HepG2 (cell line): ENCODE measurements around the gene HDHD3. TPM values are rescaled to one million over a fixed set of nuclear protein-coding genes. Genes with fewer than 3 reads are reported as not detected.

Experiments used
- ATF4 ChIP-seq, 2 experiments: fragments of 450-650 bp in 1 of 2; sonication (generic) in 1 of 2; formaldehyde crosslinking; IDR thresholded peaks; 2 replicates each; pipeline versions ENCODE4 v1.5.0 to v1.8.0; 2020 to 2022; ENCODE audit warnings: mild to moderate bottlenecking in 1 of 2, missing genetic modification reagents in 1 of 2
- DDIT3 ChIP-seq: sonication (generic); formaldehyde crosslinking; IDR thresholded peaks from 2 replicates; pipeline ENCODE4 v1.4.0; 2020; ENCODE audit warnings: mild to moderate bottlenecking, missing genetic modification reagents
- MIER3 ChIP-seq: IDR thresholded peaks from 2 replicates; pipeline ENCODE4 v1.6.1; 2016; ENCODE audit warnings: missing compliant biosample characterization, borderline replicate concordance
- MTA3 ChIP-seq: sonication (generic); formaldehyde crosslinking; IDR thresholded peaks from 2 replicates; pipeline ENCODE4 v1.4.0; 2020; ENCODE audit warnings: missing genetic modification reagents
- POLR2AphosphoS5 ChIP-seq: IDR thresholded peaks from 2 replicates; pipeline ENCODE4 v1.6.1; 2012; ENCODE audit warnings: low read depth, low read length
- PRDM10 ChIP-seq: sonication (generic); formaldehyde crosslinking; IDR thresholded peaks from 2 replicates; pipeline ENCODE4 v1.4.0; 2020; ENCODE audit warnings: low read depth, missing genetic modification reagents
- PRPF4 ChIP-seq: fragments of 200-400 bp; formaldehyde crosslinking; IDR thresholded peaks from 2 replicates; pipeline ENCODE4 v1.6.1; 2016; ENCODE audit warnings: low read length, low read depth; ENCODE audit not compliant: poor library complexity, severe bottlenecking
- RELA ChIP-seq: sonication (generic); formaldehyde crosslinking; IDR thresholded peaks from 2 replicates; pipeline ENCODE4 v1.4.0; 2020; ENCODE audit warnings: missing genetic modification reagents
- SOX13 ChIP-seq, 3 experiments: fragments of 450-650 bp in 1 of 3; sonication (generic) in 1 of 3; formaldehyde crosslinking in 1 of 3; IDR thresholded peaks in 2 of 3; conservative IDR thresholded peaks in 1 of 3; 2 replicates each; pipeline versions ENCODE4 v1.5.0 to v1.6.1; 2016 to 2020; ENCODE audit warnings: antibody characterized with exemption in 1 of 3, mild to moderate bottlenecking in 1 of 3, missing compliant biosample characterization in 1 of 3, missing genetic modification reagents in 1 of 3, moderate library complexity in 1 of 3
- TCF7L2 ChIP-seq: IDR thresholded peaks from 2 replicates; pipeline ENCODE4 v1.6.1; 2011; ENCODE audit warnings: mild to moderate bottlenecking, low read depth, low read length, moderate library complexity
- ZBTB10 ChIP-seq: sonication (generic); formaldehyde crosslinking; IDR thresholded peaks from 2 replicates; pipeline ENCODE4 v1.4.0; 2020; ENCODE audit warnings: missing genetic modification reagents, borderline replicate concordance
- ZNF121 ChIP-seq: sonication (generic); formaldehyde crosslinking; IDR thresholded peaks from 2 replicates; pipeline ENCODE4 v1.5.0; 2020; ENCODE audit warnings: mild to moderate bottlenecking, missing genetic modification reagents
- ZNF317 ChIP-seq: sonication (generic); formaldehyde crosslinking; IDR thresholded peaks from 2 replicates; pipeline ENCODE4 v1.5.0; 2020; ENCODE audit warnings: mild to moderate bottlenecking, missing genetic modification reagents
- ZNF441 ChIP-seq: sonication (generic); formaldehyde crosslinking; IDR thresholded peaks from 2 replicates; pipeline ENCODE4 v1.7.0; 2021; ENCODE audit warnings: missing genetic modification reagents, borderline replicate concordance
- ZNF468 ChIP-seq: sonication (generic); formaldehyde crosslinking; IDR thresholded peaks from 2 replicates; pipeline ENCODE4 v1.8.0; 2022; ENCODE audit warnings: mild to moderate bottlenecking, moderate library complexity, missing genetic modification reagents
- ZNF549 ChIP-seq: sonication (generic); formaldehyde crosslinking; IDR thresholded peaks from 2 replicates; pipeline ENCODE4 v1.5.0; 2020; ENCODE audit warnings: missing genetic modification reagents
- ZNF577 ChIP-seq: sonication (generic); formaldehyde crosslinking; IDR thresholded peaks from 2 replicates; pipeline ENCODE4 v1.4.0; 2020; ENCODE audit warnings: mild to moderate bottlenecking, low read depth, missing genetic modification reagents, borderline replicate concordance
- ZUFSP ChIP-seq: sonication (generic); formaldehyde crosslinking; IDR thresholded peaks from 2 replicates; pipeline ENCODE4 v1.9.0; 2021; ENCODE audit warnings: missing genetic modification reagents, mild to moderate bottlenecking, borderline replicate concordance
- polyA plus RNA-seq, 8 experiments: library from polyadenylated mRNA; depleted of rRNA in 3 of 8; stranded (reverse) in 7 of 8; unstranded in 1 of 8; fragments of >200 nt; fragmentation: Illumina TruSeq in 4 of 8; extraction: Trizol in 4 of 8; gene quantifications; 2 replicates each; pipeline versions ENCODE4 v1.2.1 to v1.2.3, GENCODE V29; 2011 to 2016; ENCODE audit warnings: low read depth in 4 of 8, missing spikeins in 1 of 8, mixed read lengths in 1 of 8; ENCODE audit not compliant: insufficient read depth in 1 of 8
- total RNA-seq, 5 experiments: library from RNA; depleted of rRNA; stranded (reverse); fragments of >200 nt; fragmentation: Illumina TruSeq; extraction: Trizol; gene quantifications; 2 replicates each; pipeline ENCODE4 v1.2.3, GENCODE V29; 2016; ENCODE audit warnings: low read depth in 1 of 5

Gene HDHD3
- total and polyA plus RNA-seq, 2 of the 13 experiments (the other 11 are each of a cell fraction or from before 2014, with no cell fraction given), result 23.1 to 38.5 TPM

- TF ChIP-seq ZBTB10 (0 out of 2 replicates have a peak, but pooled peaks have one; percentile 39), ZNF549 (CRISPR knock-in tag) (no peak), PRDM10 (CRISPR knock-in tag) (peak; percentile 51; the same call in 1 of the 2 replicates), ZNF468 (CRISPR knock-in tag) (no peak), PRPF4 (no peak), ZNF121 (CRISPR knock-in tag) (no peak), ZNF441 (peak; percentile 71), TCF7L2 (no peak), SOX13 (IDR thresholded peaks at IDR 0.05) (0 out of 2 replicates have a peak, but pooled peaks have one; percentile 34), SOX13 (CRISPR knock-in tag; conservative IDR thresholded peaks at IDR 0.05 in 1 of 2, IDR thresholded peaks at IDR 0.05 in 1 of 2) (peak in 1 of 2 experiments; percentile 24; a peak in 2 of 4 replicates), ZNF577 (CRISPR knock-in tag) (no peak), MIER3 (CRISPR knock-in tag) (peak; percentile 79; the same call in 1 of the 2 replicates), ZNF317 (CRISPR knock-in tag) (peak; percentile 30; the same call in 1 of the 2 replicates), ZUFSP (no peak), POLR2AphosphoS5 (peak; percentile 86; the same call in 1 of the 2 replicates), DDIT3 (CRISPR knock-in tag) (no peak), ATF4 (CRISPR knock-in tag; IDR thresholded peaks at IDR 0.05) (peak in 1 of 2 experiments; percentile 77; a peak in 2 of 4 replicates), MTA3 (CRISPR knock-in tag) (no peak), RELA (CRISPR knock-in tag) (no peak)
Observed at GRCh38 chr9:113410207-113410864, 33.5 kb upstream of the HDHD3 start, which contains the start of the genes C9orf43 and POLE3 (continued).
